GM12878 (cell line): Measurements from ENCODE around the gene PTPRC. TPM values are rescaled to one million over a fixed set of nuclear protein-coding genes. Genes with fewer than 3 reads are reported as not detected.

Experiments
- ATF3 ChIP-seq: IDR thresholded peaks from 2 replicates; pipeline ENCODE4 v1.6.1; 2011; ENCODE audit warnings: low read depth, mild to moderate bottlenecking, low read length, moderate library complexity, borderline replicate concordance; ENCODE audit errors: extremely low read depth
- BCL11A ChIP-seq: IDR thresholded peaks from 2 replicates; pipeline ENCODE4 v1.6.1; 2011; ENCODE audit warnings: low read depth, low read length
- BCLAF1 ChIP-seq: fragments of 450-650 bp; IDR thresholded peaks from 2 replicates; pipeline ENCODE4 v1.6.1; 2017; ENCODE audit warnings: antibody characterized with exemption, mild to moderate bottlenecking, moderate library complexity
- BHLHE40 ChIP-seq, 2 experiments: fragments of 450-650 bp in 1 of 2; IDR thresholded peaks; 2 replicates each; pipeline ENCODE4 v1.6.1; 2011 to 2017; ENCODE audit warnings: low read depth in 2 of 2, borderline replicate concordance in 1 of 2, improper control_type of control experiment in 1 of 2, low read length in 1 of 2, mild to moderate bottlenecking in 1 of 2
- BRCA1 ChIP-seq: IDR thresholded peaks from 2 replicates; pipeline ENCODE4 v1.6.1; 2011; ENCODE audit warnings: low read depth, low read length, improper control_type of control experiment
- CTCF ChIP-seq, 3 experiments: IDR thresholded peaks in 2 of 3; conservative IDR thresholded peaks in 1 of 3; 2 replicates each; pipeline ENCODE4 v1.5.1; 2011; ENCODE audit warnings: low read depth in 3 of 3, low read length in 3 of 3, mild to moderate bottlenecking in 3 of 3, control low read depth in 2 of 3, moderate library complexity in 2 of 3, inconsistent platforms in 1 of 3, mixed read lengths in 1 of 3; ENCODE audit not compliant: control insufficient read depth in 2 of 3, insufficient read depth in 1 of 3; ENCODE audit errors: extremely low read depth in 1 of 3
- E2F4 ChIP-seq: IDR thresholded peaks from 2 replicates; pipeline ENCODE4 v1.6.1; 2012; ENCODE audit warnings: low read depth, low read length, improper control_type of control experiment
- EED ChIP-seq: sonication (generic); IDR thresholded peaks from 2 replicates; pipeline ENCODE4 v1.6.1; 2016; ENCODE audit warnings: antibody characterized with exemption, low read depth
- EGR1 ChIP-seq, 2 experiments: IDR thresholded peaks; 1 replicate in 1 of 2; 2 replicates in 1 of 2; pipeline ENCODE4 v1.6.1; 2011 to 2012; ENCODE audit warnings: low read depth in 2 of 2, low read length in 2 of 2, borderline replicate concordance in 1 of 2, mild to moderate bottlenecking in 1 of 2, moderate library complexity in 1 of 2
- HDAC2 ChIP-seq: fragments of 200-600 bp; sonication (generic); IDR thresholded peaks from 2 replicates; pipeline ENCODE4 v1.6.1; 2017
- KAT2A ChIP-seq: conservative IDR thresholded peaks from 2 replicates; pipeline ENCODE4 v1.6.1; 2011; ENCODE audit warnings: low read depth, low read length; ENCODE audit not compliant: control insufficient read depth
- MEF2B ChIP-seq: fragments of 450-650 bp; IDR thresholded peaks from 2 replicates; pipeline ENCODE4 v1.6.1; 2018; ENCODE audit warnings: mild to moderate bottlenecking, moderate library complexity; ENCODE audit not compliant: partially characterized antibody, poor library complexity, severe bottlenecking
- MTA2 ChIP-seq: fragments of 450-650 bp; IDR thresholded peaks from 2 replicates; pipeline ENCODE4 v1.6.1; 2016; ENCODE audit warnings: low read depth, mild to moderate bottlenecking, moderate library complexity
- NFYA ChIP-seq: IDR thresholded peaks from 2 replicates; pipeline ENCODE4 v1.6.1; 2011; ENCODE audit warnings: low read depth, mild to moderate bottlenecking, low read length, improper control_type of control experiment, borderline replicate concordance
- NR2C1 ChIP-seq: fragments of 450-650 bp; IDR thresholded peaks from 2 replicates; pipeline ENCODE4 v1.6.1; 2017; ENCODE audit warnings: antibody characterized with exemption, mild to moderate bottlenecking, moderate library complexity
- NR2C2 ChIP-seq: IDR thresholded peaks from 2 replicates; pipeline ENCODE4 v1.6.1; 2011; ENCODE audit warnings: borderline replicate concordance, low read depth; ENCODE audit not compliant: control insufficient read depth, insufficient read length
- PBX3 ChIP-seq: IDR thresholded peaks from 2 replicates; pipeline ENCODE4 v1.6.1; 2011; ENCODE audit warnings: mild to moderate bottlenecking, low read depth, low read length, moderate library complexity; ENCODE audit not compliant: insufficient replicate concordance
- POLR2AphosphoS5 ChIP-seq: IDR thresholded peaks from 2 replicates; pipeline ENCODE4 v1.6.1; 2011; ENCODE audit warnings: mild to moderate bottlenecking, low read length, inconsistent platforms
- SMAD5 ChIP-seq: IDR thresholded peaks from 2 replicates; pipeline ENCODE4 v1.6.1; 2016; ENCODE audit warnings: antibody characterized with exemption, low read depth
- STAT3 ChIP-seq: IDR thresholded peaks from 2 replicates; pipeline ENCODE4 v1.6.1; 2011; ENCODE audit warnings: low read depth, low read length, improper control_type of control experiment
- TBL1XR1 ChIP-seq: IDR thresholded peaks from 2 replicates; pipeline ENCODE4 v1.6.1; 2012; ENCODE audit warnings: low read depth, low read length, improper control_type of control experiment
- ZSCAN29 ChIP-seq: fragments of 450-650 bp; IDR thresholded peaks from 2 replicates; pipeline ENCODE4 v1.6.1; 2017; ENCODE audit warnings: mild to moderate bottlenecking, moderate library complexity
- polyA plus RNA-seq, 11 experiments: library from polyadenylated mRNA; depleted of rRNA in 4 of 11; unstranded in 6 of 11; stranded (reverse) in 5 of 11; fragments of >200 nt; fragmentation: Nextera tagmentation in 4 of 11; fragmentation: Illumina TruSeq in 1 of 11; extraction: Ambion mirVana in 4 of 11; extraction: Trizol in 1 of 11; gene quantifications; 1 replicate in 1 of 11; 2 replicates in 10 of 11; pipeline versions ENCODE4 v1.2.1 to v1.2.3, GENCODE V29; 2011 to 2016; ENCODE audit warnings: inconsistent platforms in 2 of 11, missing spikeins in 2 of 11, low read depth in 1 of 11
- total RNA-seq, 4 experiments: library from RNA; depleted of rRNA in 3 of 4; stranded (reverse); fragments of >200 nt in 3 of 4; fragmentation: Illumina TruSeq in 1 of 4; extraction: Trizol in 1 of 4; gene quantifications; 2 replicates each; pipeline versions ENCODE4 v1.2.1 to v1.2.3, GENCODE V29; 2013 to 2021

Gene PTPRC
- total and polyA plus RNA-seq, 10 of the 15 experiments (the other 5 are each of a cell fraction or from before 2014, with no cell fraction given) = 72.9 to 221 (median 118) TPM

GRCh38 chr1:198641501-198641900 is 2.7 kb downstream of the PTPRC start (continued):
- TF ChIP-seq SMAD5 (no peak), BRCA1 (no peak), MTA2 (peak; percentile 85), NR2C1 (no peak), NFYA (no peak), CTCF (IDR thresholded peaks at IDR 0.05 in 2 of 3, conservative IDR thresholded peaks at IDR 0.05 in 1 of 3; ENCODE audit: control insufficient read depth in 2 of 3, extremely low read depth in 1 of 3, insufficient read depth in 1 of 3, low read depth in 3 of 3, low read length in 3 of 3) (no peak), ZSCAN29 (no peak), ATF3 (no peak), PBX3 (no peak), NR2C2 (no peak), HDAC2 (no peak), BCL11A (peak; percentile 48; the same call in 1 of the 2 replicates), TBL1XR1 (no peak), POLR2AphosphoS5 (no peak), EGR1 (IDR thresholded peaks at IDR 0.05; ENCODE audit: borderline replicate concordance in 1 of 2, low read depth in 2 of 2, low read length in 2 of 2) (no peak), KAT2A (no peak), STAT3 (no peak), BHLHE40 (IDR thresholded peaks at IDR 0.05; ENCODE audit: borderline replicate concordance in 1 of 2, low read depth in 2 of 2, low read length in 1 of 2) (no peak), BCLAF1 (no peak), E2F4 (no peak), EED (no peak), MEF2B (peak; percentile 37)
